ENCODE data around the gene ITGA8. TPM values are rescaled to one million over a fixed set of nuclear protein-coding genes. Genes with fewer than 3 reads are reported as not detected.

ITGA8 gene
- total RNA-seq, 1 experiment from 2014 or later = not detected

- Histone ChIP-seq H3K4me3 (ENCODE audit: low read depth, low read length) (no peak overlapping the region), H3K9me3 (no peaks in the 10 kb centered on the region), H3K36me3 (ENCODE audit: control insufficient read depth, insufficient read depth, low read length) (no peaks in the 10 kb centered on the region), H3K4me1 (no peaks in the 10 kb centered on the region), H3K27me3 (replicated peaks; ENCODE audit: control insufficient read depth, insufficient read depth, low read length) (no peaks in the 10 kb centered on the region; the same call in 1 of the 2 replicates)
- Mint-ChIP-seq H3K36me3 (ENCODE audit: insufficient read depth, unreplicated experiment) (no peaks in the 10 kb centered on the region), H3K4me3 (ENCODE audit: unreplicated experiment) (no peak overlapping the region), H3K9me3 (ENCODE audit: unreplicated experiment) (no peaks in the 10 kb centered on the region), H3K27me3 (ENCODE audit: insufficient read depth, unreplicated experiment) (peaks cover 12% of the 10 kb centered on the region), H3K27ac (ENCODE audit: unreplicated experiment) (no peak overlapping the region), H3K4me1 (ENCODE audit: low read depth, unreplicated experiment) (no peaks in the 10 kb centered on the region)
- intact Hi-C loops (cut with micrococcal nuclease; ENCODE audit: unreplicated experiment) = no loop called here
- no peak for DNase-seq
- no TSS peak for BruUV-seq (replicated peaks)
- no peak for TF ChIP-seq CTCF (IDR thresholded peaks at IDR 0.05; ENCODE audit: insufficient read depth in 1 of 2, low read depth in 1 of 2, low read length in 1 of 2, severe bottlenecking in 1 of 2, unreplicated experiment in 1 of 2)
- POLR2A ChIA-PET = no interaction called here
- CTCF ChIA-PET = no interaction called here
Observed at GRCh38 chr10:15591937-15592336, 127.8 kb downstream of the ITGA8 start.

GRCh38 chr10:15591431-15591830 lies 128.3 kb downstream of the ITGA8 start:
- intact Hi-C loops (cut with micrococcal nuclease; ENCODE audit: unreplicated experiment) = no loop called here
- Mint-ChIP-seq H3K9me3 (ENCODE audit: unreplicated experiment) (no peaks in the 10 kb centered on the region), H3K27me3 (ENCODE audit: insufficient read depth, unreplicated experiment) (peaks cover 14% of the 10 kb centered on the region), H3K36me3 (ENCODE audit: insufficient read depth, unreplicated experiment) (no peaks in the 10 kb centered on the region), H3K4me3 (ENCODE audit: unreplicated experiment) (no peak overlapping the region), H3K4me1 (ENCODE audit: low read depth, unreplicated experiment) (no peaks in the 10 kb centered on the region), H3K27ac (ENCODE audit: unreplicated experiment) (no peak overlapping the region)
- Histone ChIP-seq H3K9me3 (no peaks in the 10 kb centered on the region), H3K4me3 (ENCODE audit: low read depth, low read length) (no peak overlapping the region), H3K27me3 (replicated peaks; ENCODE audit: control insufficient read depth, insufficient read depth, low read length) (no peaks in the 10 kb centered on the region), H3K4me1 (no peaks in the 10 kb centered on the region), H3K36me3 (ENCODE audit: control insufficient read depth, insufficient read depth, low read length) (no peaks in the 10 kb centered on the region)
- no TSS peak for BruUV-seq (replicated peaks)
- no peak for TF ChIP-seq CTCF (IDR thresholded peaks at IDR 0.05; ENCODE audit: insufficient read depth in 1 of 2, low read depth in 1 of 2, low read length in 1 of 2, severe bottlenecking in 1 of 2, unreplicated experiment in 1 of 2)
- POLR2A ChIA-PET = no interaction called here
- CTCF ChIA-PET = interaction anchor here (0.6 kb wide), 1 partner anchor 159 kb away, joined by 5 read pairs; no protein-coding TSS in a partner anchor
- no peak for DNase-seq

- no peaks in the 10 kb centered on the region for H3K9me3 ChIP-seq
- Mint-ChIP-seq H3K9me3 (ENCODE audit: unreplicated experiment) (no peaks in the 10 kb centered on the region), H3K4me3 (ENCODE audit: unreplicated experiment) (no peak overlapping the region), H3K36me3 (ENCODE audit: insufficient read depth, unreplicated experiment) (no peaks in the 10 kb centered on the region), H3K4me1 (ENCODE audit: low read depth, unreplicated experiment) (no peaks in the 10 kb centered on the region), H3K27ac (ENCODE audit: unreplicated experiment) (no peak overlapping the region), H3K27me3 (ENCODE audit: insufficient read depth, unreplicated experiment) (peaks cover 15% of the 10 kb centered on the region)
- no peaks in the 10 kb centered on the region for H3K27me3 ChIP-seq (replicated peaks; ENCODE audit: control insufficient read depth, insufficient read depth, low read length)
- no peak for DNase-seq
- intact Hi-C loops (cut with micrococcal nuclease; ENCODE audit: unreplicated experiment) = no loop called here
- ChIA-PET CTCF (interaction anchor here (0.6 kb wide), 1 partner anchor 154 kb away, joined by 3 read pairs; no protein-coding TSS in a partner anchor), POLR2A (no interaction called here)
- BruUV-seq (replicated peaks) = no TSS peak
- H3K36me3 ChIP-seq (ENCODE audit: control insufficient read depth, insufficient read depth, low read length) = no peaks in the 10 kb centered on the region
- no peak overlapping the region for H3K4me3 ChIP-seq (ENCODE audit: low read depth, low read length)
- H3K4me1 ChIP-seq = no peaks in the 10 kb centered on the region
- TF ChIP-seq CTCF (IDR thresholded peaks at IDR 0.05; ENCODE audit: insufficient read depth in 1 of 2, low read depth in 1 of 2, low read length in 1 of 2, severe bottlenecking in 1 of 2, unreplicated experiment in 1 of 2) = no peak
Observed at GRCh38 chr10:15588635-15589508, 130.8 kb downstream of the ITGA8 start.
